Fibroblast of lung (primary cell): ENCODE data around the gene STOML2.

ENCODE experiments used
- EZH2 ChIP-seq: IDR thresholded peaks from 2 replicates; pipeline ENCODE4 v1.5.1; 2012; ENCODE audit warnings: low read length, control low read depth, mild to moderate bottlenecking; ENCODE audit errors: missing control alignments
- TF ChIP-seq, protein P1 (sequence below), 2 donors: IDR thresholded peaks in 1 of 2; conservative IDR thresholded peaks in 1 of 2; 1 replicate in 1 of 2; 2 replicates in 1 of 2; pipeline ENCODE4 v1.5.1; 2011 to 2012; ENCODE audit warnings: low read length in 2 of 2, control low read depth in 1 of 2, inconsistent platforms in 1 of 2, low read depth in 1 of 2, mild to moderate bottlenecking in 1 of 2

DNA sequence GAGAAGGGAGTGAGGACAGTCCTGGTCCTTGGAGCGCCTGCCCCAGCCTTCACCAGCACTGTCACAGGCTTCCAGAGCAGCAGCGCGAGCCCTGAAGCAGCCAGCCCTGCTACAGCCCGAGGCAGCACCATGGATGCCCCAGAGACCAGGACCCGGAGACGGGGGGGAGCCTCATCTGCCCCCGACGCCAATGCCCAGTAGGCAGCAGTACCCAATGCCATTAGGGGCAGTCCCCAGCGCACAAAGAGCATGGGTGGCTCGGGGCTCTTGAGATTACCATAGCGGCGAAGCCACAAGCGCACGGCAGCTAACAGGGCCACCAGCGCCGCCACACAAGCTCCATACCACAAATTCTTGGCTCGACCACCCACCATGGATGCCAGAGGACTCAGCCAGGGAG lies 11.4 kb downstream of the STOML2 start:
- TF ChIP-seq, protein P1, sequence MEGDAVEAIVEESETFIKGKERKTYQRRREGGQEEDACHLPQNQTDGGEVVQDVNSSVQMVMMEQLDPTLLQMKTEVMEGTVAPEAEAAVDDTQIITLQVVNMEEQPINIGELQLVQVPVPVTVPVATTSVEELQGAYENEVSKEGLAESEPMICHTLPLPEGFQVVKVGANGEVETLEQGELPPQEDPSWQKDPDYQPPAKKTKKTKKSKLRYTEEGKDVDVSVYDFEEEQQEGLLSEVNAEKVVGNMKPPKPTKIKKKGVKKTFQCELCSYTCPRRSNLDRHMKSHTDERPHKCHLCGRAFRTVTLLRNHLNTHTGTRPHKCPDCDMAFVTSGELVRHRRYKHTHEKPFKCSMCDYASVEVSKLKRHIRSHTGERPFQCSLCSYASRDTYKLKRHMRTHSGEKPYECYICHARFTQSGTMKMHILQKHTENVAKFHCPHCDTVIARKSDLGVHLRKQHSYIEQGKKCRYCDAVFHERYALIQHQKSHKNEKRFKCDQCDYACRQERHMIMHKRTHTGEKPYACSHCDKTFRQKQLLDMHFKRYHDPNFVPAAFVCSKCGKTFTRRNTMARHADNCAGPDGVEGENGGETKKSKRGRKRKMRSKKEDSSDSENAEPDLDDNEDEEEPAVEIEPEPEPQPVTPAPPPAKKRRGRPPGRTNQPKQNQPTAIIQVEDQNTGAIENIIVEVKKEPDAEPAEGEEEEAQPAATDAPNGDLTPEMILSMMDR (conservative IDR thresholded peaks at IDR 0.05 in 1 of 2, IDR thresholded peaks at IDR 0.05 in 1 of 2; ENCODE audit: low read depth in 1 of 2, low read length in 2 of 2) = no peak
- TF ChIP-seq EZH2 = no peak
